Activated B cell treated with CpG ODN at 0.5 μM for 24 hours (primary cell): ENCODE results near the gene DDIAS. TPM values are rescaled to one million over a fixed set of nuclear protein-coding genes. Genes with fewer than 3 reads are reported as not detected.
"Not testable (repeated sequence)": the region's sequence is repeated elsewhere in the genome, so short reads cannot be mapped to it uniquely, and the experiment has no call there.

Experiments used
- ATAC-seq: fragments of 200-7000 bp; cut with Tn5 transposase; one replicate; pipeline ENCODE4 v1.10.0; 2021; ENCODE audit warnings: low read depth, mild to moderate bottlenecking, moderate library complexity
- CTCF ChIA-PET: fragments of 350-600 bp; sonication (Branson Sonifier 250); formaldehyde crosslinking; loops from one replicate; lab custom pipeline; 2021; ENCODE audit warnings: antibody characterized with exemption; lab: Charles Lee
- POLR2A ChIA-PET: fragments of 350-600 bp; sonication (Branson Sonifier 250); formaldehyde crosslinking; loops from one replicate; lab custom pipeline; 2021; ENCODE audit warnings: antibody characterized with exemption; lab: Charles Lee
- DNase-seq: peaks from one replicate; pipeline ENCODE4 v3.0.0; 2022
- H3K27ac Mint-ChIP-seq: one replicate; pipeline ENCODE4 v1.8.0; 2020; ENCODE audit warnings: mixed read lengths
- H3K27me3 Mint-ChIP-seq: one replicate; pipeline ENCODE4 v1.8.0; 2021; ENCODE audit warnings: mixed read lengths
- H3K36me3 Mint-ChIP-seq: one replicate; pipeline ENCODE4 v1.8.0; 2021; ENCODE audit warnings: low read depth, mixed read lengths
- H3K4me1 Mint-ChIP-seq: one replicate; pipeline ENCODE4 v1.8.0; 2021; ENCODE audit warnings: mixed read lengths
- H3K4me3 Mint-ChIP-seq: one replicate; pipeline ENCODE4 v1.8.0; 2020; ENCODE audit warnings: mild to moderate bottlenecking, mixed read lengths
- H3K9me3 Mint-ChIP-seq: one replicate; pipeline ENCODE4 v1.8.0; 2020; ENCODE audit warnings: mixed read lengths
- CTCF ChIP-seq: fragments of 200-600 bp; IDR thresholded peaks from one replicate; pipeline ENCODE4 v1.8.0; 2022; ENCODE audit warnings: antibody characterized with exemption, mild to moderate bottlenecking
- intact Hi-C: fragments of 100-400 bp; cut with micrococcal nuclease; formaldehyde crosslinking; loops from one replicate; pipeline ENCODE4 v1.15.1; 2024
- total RNA-seq: library from RNA; stranded (reverse); gene quantifications from 2 replicates; pipeline ENCODE4 v1.2.3, GENCODE V29; 2022

DDIAS gene
- 4.4 and 4.7 TPM in 2 replicates for total RNA-seq

- Mint-ChIP-seq H3K4me3 (peak within 1 kb of the TSS; percentile 100), H3K9me3 (no peaks in the 10 kb centered on the region)
- TF ChIP-seq CTCF: no peak
Measured at GRCh38 chr11:82901165-82901921, at the start of gene DDIAS. Gene DDIAS (plus strand): TSS chr11:82901736. CDS start chr11:82914739, 13,003 bp downstream.

GRCh38 chr11:82854242-82854641 lies 47.3 kb upstream of the DDIAS start:
- Mint-ChIP-seq H3K4me1 (peaks cover 8% of the 10 kb centered on the region), H3K27ac (no peak overlapping the region), H3K4me3 (no peak overlapping the region), H3K36me3 (peaks cover 50% of the 10 kb centered on the region), H3K27me3 (no peaks in the 10 kb centered on the region), H3K9me3 (no peaks in the 10 kb centered on the region)
- DNase-seq: no peak
- intact Hi-C loops: no loop called here
- ATAC-seq: no peak
- TF ChIP-seq CTCF: no peak
- CTCF ChIA-PET: interaction anchor here (1.2 kb wide), 1 partner anchor 13 kb away, joined by 3 read pairs; no protein-coding TSS in a partner anchor
- POLR2A ChIA-PET: no interaction called here

More at GRCh38 chr11:82901165-82901921, at the start of gene DDIAS:
- ATAC-seq (peak; percentile 69), DNase-seq (peak; percentile 75)
- intact Hi-C loops: loop anchor here (1.0 kb wide), 6 partner anchors 96 to 385 kb away; partner anchors contain the start of genes ANKRD42, CCDC90B and RAB30
- Mint-ChIP-seq H3K27ac (peak within 1 kb of the TSS; percentile 99), H3K27me3 (no peaks in the 10 kb centered on the region), H3K4me1 (peaks cover 51% of the 10 kb centered on the region), H3K36me3 (peaks cover 17% of the 10 kb centered on the region)
- ChIA-PET CTCF (interaction anchor here (1.0 to 5.1 kb wide), 11 partner anchors 12 to 391 kb away, joined by 3 to 39 read pairs (median 4); partner anchors contain the start of gene CCDC90B), POLR2A (interaction anchor here (0.6 to 4.4 kb wide), 31 partner anchors 9 to 391 kb away, joined by 3 to 86 read pairs (median 4); partner anchors contain the start of genes ANKRD42, CCDC90B, PCF11 and RAB30)

- DNase-seq, CTCF ChIA-PET, H3K27ac Mint-ChIP-seq, ATAC-seq, H3K9me3 Mint-ChIP-seq, H3K27me3 Mint-ChIP-seq, H3K4me3 Mint-ChIP-seq, POLR2A ChIA-PET, H3K4me1 Mint-ChIP-seq, intact Hi-C loops: not testable (repeated sequence)
- H3K36me3 Mint-ChIP-seq: peaks cover 46% of the 10 kb centered on the region
Measured at GRCh38 chr11:82854916-82855315, 46.6 kb upstream of the DDIAS start.

- no peak for DNase-seq
- TF ChIP-seq CTCF: no peak
- peaks cover 42% of the 10 kb centered on the region for H3K36me3 Mint-ChIP-seq
- no peak for ATAC-seq
- no peaks in the 10 kb centered on the region for H3K27me3 Mint-ChIP-seq
- POLR2A ChIA-PET: no interaction called here
- intact Hi-C loops: no loop called here
- H3K27ac Mint-ChIP-seq: no peak overlapping the region
- peaks cover 8% of the 10 kb centered on the region for H3K4me1 Mint-ChIP-seq
- no peak overlapping the region for H3K4me3 Mint-ChIP-seq
- CTCF ChIA-PET: no interaction called here
- no peaks in the 10 kb centered on the region for H3K9me3 Mint-ChIP-seq
Measured at GRCh38 chr11:82855616-82856015, 45.9 kb upstream of the DDIAS start.

GRCh38 chr11:82857145-82857544 lies 44.4 kb upstream of the DDIAS start:
- intact Hi-C loops: no loop called here
- Mint-ChIP-seq H3K9me3 (no peaks in the 10 kb centered on the region), H3K36me3 (peaks cover 31% of the 10 kb centered on the region), H3K4me3 (no peak overlapping the region), H3K27ac (no peak overlapping the region), H3K4me1 (peaks cover 8% of the 10 kb centered on the region), H3K27me3 (no peaks in the 10 kb centered on the region)
- DNase-seq: no peak
- POLR2A ChIA-PET: no interaction called here
- no peak for ATAC-seq
- CTCF ChIA-PET: no interaction called here
- no peak for TF ChIP-seq CTCF
